HG02571 (cell line): ENCODE measurements around the gene MUS81.
A peak's percentile ranks its signal among the peaks of the same experiment; 100 is the strongest.

Experiments
- ATAC-seq: cut with Tn5 transposase; IDR thresholded peaks from one replicate; pipeline ENCODE4 v1.9.1; 2021; ENCODE audit warnings: mild to moderate bottlenecking, moderate library complexity; ENCODE audit not compliant: unreplicated experiment

MUS81 gene

GRCh38 chr11:65872586-65873317, 12.5 kb downstream of the MUS81 start, which contains the start of gene EFEMP2:
TSS of gene EFEMP2 (minus strand) at chr11:65872800. CDS start at chr11:65872354, 446 bp downstream.
- ATAC-seq = no peak

GRCh38 chr11:65873318-65874156, 13.3 kb downstream of the MUS81 start:
- ATAC-seq = peak; percentile 79

- ATAC-seq = no peak
These were observed 19.4 kb downstream of the MUS81 start, which contains the start of gene CTSW for GRCh38 chr11:65879617-65880016. TSS of gene CTSW (plus strand) at chr11:65879837. CDS start at chr11:65879855, 18 bp downstream.

GRCh38 chr11:65880027-65880426, 19.8 kb downstream of the MUS81 start:
- no peak for ATAC-seq

GRCh38 chr11:65880844-65881421, 20.7 kb downstream of the MUS81 start:
- ATAC-seq = no peak

GRCh38 chr11:65882120-65883057, 22.2 kb downstream of the MUS81 start:
- ATAC-seq = no peak

- no peak for ATAC-seq
These were observed 23.0 kb downstream of the MUS81 start for GRCh38 chr11:65883058-65883761.

GRCh38 chr11:65883786-65884715, 23.8 kb downstream of the MUS81 start:
- no peak for ATAC-seq

GRCh38 chr11:65884716-65885092, 24.5 kb downstream of the MUS81 start:
- no peak for ATAC-seq

GRCh38 chr11:65885231-65885630, 25.0 kb downstream of the MUS81 start:
- no peak for ATAC-seq

- no peak for ATAC-seq
These were observed 25.7 kb downstream of the MUS81 start for GRCh38 chr11:65885808-65886536.

GRCh38 chr11:65886826-65887722, 26.8 kb downstream of the MUS81 start:
- no peak for ATAC-seq

GRCh38 chr11:65887723-65888162, 27.5 kb downstream of the MUS81 start:
- ATAC-seq = no peak

- peak; percentile 40 for ATAC-seq
These were observed 28.1 kb downstream of the MUS81 start, which contains the start of gene FIBP for GRCh38 chr11:65888163-65888814. TSS of gene FIBP (minus strand) at chr11:65888471. CDS start at chr11:65888418, 53 bp downstream.

- peak; percentile 52 for ATAC-seq
These were observed 30.3 kb downstream of the MUS81 start, which contains the start of gene CCDC85B for GRCh38 chr11:65890324-65891218. TSS of gene CCDC85B (plus strand) at chr11:65890673. CDS start at chr11:65890784, 111 bp downstream.
